Stimulated activated CD8-positive, alpha-beta memory T cell treated with anti-CD3 and anti-CD28 coated beads, Interleukin-7, amount 100 ng/mL, for 1 hour (primary cell): ENCODE measurements around the gene NALCN.

Experiments used
- DNase-seq, 2 donors: peaks; one replicate each; pipeline ENCODE4 v3.0.0-alpha.2; 2020; ENCODE audit warnings: low read depth in 2 of 2

NALCN gene

GRCh38 chr13:101127741-101128353 lies 288.5 kb downstream of the NALCN start:
- DNase-seq: no peak

DNA sequence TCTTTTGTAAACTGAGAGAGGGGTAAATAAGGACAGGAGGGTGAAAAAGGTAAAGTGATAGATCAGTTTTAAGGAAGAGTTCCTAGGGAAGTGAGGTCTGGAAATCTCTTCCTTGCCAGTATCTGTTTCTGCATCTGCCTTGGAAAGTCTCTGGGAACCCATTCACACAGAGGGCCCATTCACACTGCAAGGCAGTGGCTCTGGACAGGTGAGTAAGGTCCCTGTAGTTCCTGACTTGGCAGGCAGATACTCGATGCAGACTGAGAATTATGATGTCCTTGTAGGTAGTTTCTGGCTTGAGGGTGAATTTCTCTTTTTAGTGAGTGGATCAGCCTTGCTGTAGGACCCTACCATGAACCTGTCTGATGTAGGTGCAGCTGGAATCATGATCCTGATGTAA lies 293.3 kb downstream of the NALCN start:
- DNase-seq: no peak

- DNase-seq: no peak
Measured at GRCh38 chr13:101121608-101122007, 294.7 kb downstream of the NALCN start.

GRCh38 chr13:101120007-101120406 lies 296.3 kb downstream of the NALCN start:
- no peak for DNase-seq

- no peak for DNase-seq
Measured at GRCh38 chr13:101116826-101117225, 299.5 kb downstream of the NALCN start.

DNA sequence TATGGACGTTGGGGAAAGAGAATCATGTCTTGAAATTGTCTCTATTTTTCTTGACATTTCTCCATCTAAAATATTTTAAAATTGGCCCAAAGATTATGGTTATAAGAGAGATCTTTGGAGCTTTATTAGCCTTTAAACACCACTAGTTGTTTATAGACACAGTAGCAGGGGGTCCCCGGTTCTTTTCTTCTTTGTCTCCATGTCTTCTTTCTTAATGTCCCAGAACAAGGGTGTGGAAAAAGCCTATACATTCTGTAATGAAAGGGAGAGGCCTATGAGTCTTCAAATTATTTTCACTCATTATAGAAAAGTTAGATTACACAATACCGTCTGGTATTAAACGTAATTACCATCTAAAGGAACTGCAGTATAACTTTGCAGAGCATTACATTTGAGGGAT lies 300.0 kb downstream of the NALCN start:
- DNase-seq: no peak

- DNase-seq: no peak
Measured at GRCh38 chr13:101115762-101116171, 300.5 kb downstream of the NALCN start.

- no peak for DNase-seq
Measured at GRCh38 chr13:101111894-101112293, 304.4 kb downstream of the NALCN start.

GRCh38 chr13:101109005-101109404 lies 307.3 kb downstream of the NALCN start:
- DNase-seq: no peak

GRCh38 chr13:101098873-101099272 lies 317.4 kb downstream of the NALCN start:
- no peak for DNase-seq

GRCh38 chr13:101092985-101093384 lies 323.3 kb downstream of the NALCN start:
- DNase-seq: no peak

- no peak for DNase-seq
Measured at GRCh38 chr13:101090287-101090686, 326.0 kb downstream of the NALCN start.

DNA sequence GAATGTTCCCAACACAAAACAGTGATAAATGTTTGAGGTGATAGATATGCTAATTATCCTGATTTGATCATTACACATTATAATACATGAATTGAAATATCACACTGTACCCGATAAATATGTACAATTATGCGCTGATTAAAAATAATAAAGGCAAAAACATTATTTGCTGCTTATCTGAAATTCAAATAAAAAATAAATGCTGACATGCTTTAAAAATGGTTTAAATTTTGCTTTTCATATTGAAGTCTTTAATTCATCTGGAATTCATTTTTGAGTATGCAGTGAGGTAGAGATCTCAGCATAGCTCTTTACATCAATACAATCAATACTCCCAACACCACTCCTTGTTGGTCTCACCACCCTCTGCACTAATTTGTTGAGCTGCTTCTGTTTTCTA lies 330.8 kb downstream of the NALCN start:
- no peak for DNase-seq

DNA sequence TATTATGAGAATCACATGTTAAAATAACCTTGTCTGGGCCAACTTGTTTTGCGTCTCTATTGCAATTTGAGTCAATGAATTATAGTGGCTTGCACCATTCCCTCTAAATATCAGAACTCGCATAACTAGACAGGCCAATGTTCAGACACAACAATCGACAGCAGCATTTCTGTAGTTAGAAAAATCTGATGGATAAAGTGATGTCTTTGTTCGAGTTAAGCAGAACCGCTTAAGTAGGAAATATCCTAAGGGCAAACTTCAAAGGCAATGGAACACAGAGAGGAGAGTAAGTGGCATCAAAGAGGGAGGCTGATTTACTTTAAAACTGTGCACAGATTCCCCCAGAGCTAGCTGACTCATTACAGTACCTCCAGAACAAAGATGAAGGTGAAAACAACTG lies 333.9 kb downstream of the NALCN start:
- no peak for DNase-seq

GRCh38 chr13:101080616-101081015 lies 335.7 kb downstream of the NALCN start:
- no peak for DNase-seq

DNA sequence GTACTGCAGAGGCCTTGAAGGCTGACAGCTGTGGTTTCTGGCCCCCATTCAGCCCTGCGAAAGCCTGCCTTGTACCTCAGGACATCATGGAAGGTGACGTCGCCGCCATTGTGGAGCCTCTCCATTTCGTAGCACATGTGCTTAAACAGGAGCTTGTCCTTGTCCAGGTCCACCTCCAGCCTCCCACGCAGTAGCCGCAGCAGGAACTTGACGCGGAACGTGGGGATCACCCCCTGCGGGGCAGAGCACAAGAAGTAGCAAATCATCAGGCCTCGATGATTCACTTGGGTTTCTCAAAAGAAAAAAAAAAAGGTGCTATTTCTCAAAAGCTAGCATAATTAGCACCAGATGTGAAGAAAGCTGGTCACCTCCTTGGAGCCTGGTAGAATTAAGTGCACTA lies 351.0 kb downstream of the NALCN start:
- DNase-seq: no peak

GRCh38 chr13:101059793-101060192 lies 356.5 kb downstream of the NALCN start:
- no peak for DNase-seq

DNA sequence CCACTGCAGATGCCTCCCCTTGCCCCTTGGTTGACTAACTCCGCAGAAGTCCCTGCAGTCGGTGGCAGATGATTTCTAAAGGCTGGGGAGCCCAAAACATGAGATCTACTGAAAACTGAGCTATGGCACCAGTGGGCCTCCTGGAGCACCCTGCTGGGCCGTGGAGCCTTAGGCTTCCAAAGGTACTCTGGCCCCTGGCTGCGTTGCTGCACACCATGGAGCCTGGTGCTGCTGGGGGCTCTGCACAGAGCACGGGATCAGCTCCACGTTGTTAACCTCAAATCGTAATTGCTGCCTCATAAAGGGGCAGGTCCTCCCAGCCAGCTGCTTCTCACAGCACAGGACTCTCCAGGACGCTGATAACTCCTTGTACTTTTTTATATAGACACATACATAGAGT lies 357.5 kb downstream of the NALCN start:
- no peak for DNase-seq

DNA sequence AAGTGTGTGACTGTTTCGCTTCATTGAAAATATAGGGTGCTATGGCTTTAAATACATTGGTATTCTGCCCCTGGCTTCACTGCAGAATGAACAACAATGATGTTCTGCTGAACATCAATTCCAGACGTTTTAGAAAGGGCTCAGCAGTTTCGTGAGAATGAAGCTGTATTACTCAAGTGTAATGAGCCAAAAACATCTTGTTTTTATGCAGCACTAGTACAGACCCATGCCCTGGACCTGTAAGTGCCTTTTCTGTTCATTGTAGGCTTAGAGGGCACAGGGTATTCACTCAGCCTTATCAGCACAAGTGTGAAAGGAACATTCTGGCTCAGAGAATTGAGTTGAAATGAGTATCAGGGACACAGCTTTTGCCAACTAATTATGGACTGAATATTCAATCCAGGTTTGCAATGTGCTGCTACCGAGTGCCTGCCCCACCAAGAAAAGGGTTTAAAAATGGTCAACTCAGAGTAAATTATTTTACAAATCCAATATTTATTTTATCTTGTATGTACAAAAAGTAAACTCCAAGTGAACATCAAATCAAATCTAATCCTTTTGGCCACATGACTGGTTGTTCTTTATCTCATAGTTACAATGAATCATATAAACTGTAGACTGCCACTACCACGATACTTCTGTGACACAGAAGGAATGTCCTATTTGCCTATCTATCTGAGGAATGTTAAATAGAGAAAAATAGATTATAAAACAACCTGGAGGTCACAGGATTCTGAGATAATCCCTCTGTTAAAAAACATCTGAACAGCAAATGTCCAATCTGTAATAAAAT lies 362.8 kb downstream of the NALCN start:
- no peak for DNase-seq

DNA sequence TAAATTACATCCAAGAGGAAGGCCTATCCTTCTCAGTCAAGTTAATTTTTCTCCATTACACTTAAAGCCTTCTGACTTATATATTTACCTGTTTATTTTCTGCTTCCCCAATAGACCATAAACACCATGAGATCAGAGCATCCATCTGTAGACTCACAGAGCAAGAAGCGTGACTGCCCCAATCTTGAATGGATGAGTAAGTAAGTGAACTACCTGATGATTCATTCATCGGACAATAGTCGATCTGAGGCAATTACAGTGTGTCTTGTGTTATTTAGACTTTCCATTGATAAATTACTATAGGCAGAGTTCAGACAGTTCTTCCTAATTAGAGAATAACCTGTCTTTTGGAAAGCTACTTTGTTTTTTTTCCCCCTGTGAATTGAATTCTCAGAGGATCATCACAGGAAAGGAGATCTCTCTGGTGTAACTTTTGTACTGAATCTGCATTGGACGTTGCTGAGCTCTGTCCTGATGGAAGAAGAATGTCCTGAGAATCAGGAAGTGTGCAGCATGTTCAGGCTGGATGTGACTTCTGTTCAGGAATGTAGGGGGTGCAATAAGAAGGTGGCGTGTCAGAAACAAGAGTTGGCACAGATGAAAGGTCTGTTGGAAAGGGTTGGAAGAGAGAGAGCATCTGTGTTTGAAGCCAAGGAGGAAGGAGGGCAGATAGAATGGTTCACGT lies 367.0 kb downstream of the NALCN start:
- DNase-seq: no peak

DNA sequence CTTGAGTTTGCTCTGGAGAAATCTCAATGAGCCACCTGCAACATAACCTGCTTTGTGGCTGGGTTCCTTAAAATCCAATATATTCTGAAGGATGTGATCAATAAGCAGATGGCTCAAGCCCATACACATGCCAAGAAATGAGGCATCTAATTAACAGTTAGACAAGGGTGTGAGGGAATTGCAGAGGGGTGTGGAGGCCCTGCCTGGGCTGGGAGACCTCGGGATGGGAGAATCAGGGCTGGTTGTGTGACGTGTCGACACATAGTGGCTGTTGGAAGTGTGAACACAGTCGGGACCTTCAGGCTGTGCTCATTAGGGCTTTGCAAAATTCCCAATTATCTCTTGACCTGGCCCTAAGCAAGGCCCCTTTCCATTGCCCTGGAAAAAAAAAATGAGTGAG lies 379.8 kb downstream of the NALCN start:
- DNase-seq: no peak

GRCh38 chr13:101035119-101035620 lies 381.1 kb downstream of the NALCN start:
- no peak for DNase-seq
